ENCODE data around the gene SPRED3. TPM values are rescaled to one million over a fixed set of nuclear protein-coding genes. Genes with fewer than 3 reads are reported as not detected.

The SPRED3 gene
- polyA plus RNA-seq, 1 donor from 2014 or later: 4.9 TPM

GRCh38 chr19:38351865-38352395, 36.6 kb upstream of the SPRED3 start:
- Histone ChIP-seq H3K4me3 (ENCODE audit: low read length) (no peak overlapping the region), H3K27ac (ENCODE audit: low read length) (no peak overlapping the region), H3F3A (ENCODE audit: insufficient read depth, low read length, poor library complexity, severe bottlenecking) (no peaks in the 10 kb centered on the region), H3K9ac (ENCODE audit: low read length) (no peak overlapping the region), H3K27me3 (ENCODE audit: insufficient read depth, low read depth, low read length) (no peaks in the 10 kb centered on the region), H2AFZ (ENCODE audit: low read depth, low read length) (no peak overlapping the region), H3K9me2 (ENCODE audit: insufficient read depth, low read length) (no peaks in the 10 kb centered on the region), H3K9me3 (ENCODE audit: low read length) (no peaks in the 10 kb centered on the region), H4K20me1 (ENCODE audit: insufficient read depth) (no peaks in the 10 kb centered on the region), H3K36me3 (ENCODE audit: insufficient read depth, low read length) (no peaks in the 10 kb centered on the region), H3K79me2 (replicated peaks; ENCODE audit: insufficient read depth, low read length) (no peaks in the 10 kb centered on the region), H3K4me2 (ENCODE audit: low read length) (no peak overlapping the region)
- TF ChIP-seq SMC3 (conservative IDR thresholded peaks at IDR 0.05; ENCODE audit: poor library complexity): no peak
- TF ChIP-seq REST (IDR thresholded peaks at IDR 0.05; ENCODE audit: borderline replicate concordance): no peak
- no peak for TF ChIP-seq POLR2AphosphoS5 (IDR thresholded peaks at IDR 0.05)

GRCh38 chr19:38352611-38353010, 35.9 kb upstream of the SPRED3 start:
- Histone ChIP-seq H3K9me3 (ENCODE audit: low read length) (no peaks in the 10 kb centered on the region), H4K20me1 (ENCODE audit: insufficient read depth) (no peaks in the 10 kb centered on the region), H3K27me3 (ENCODE audit: insufficient read depth, low read depth, low read length) (no peaks in the 10 kb centered on the region), H3K9me2 (ENCODE audit: insufficient read depth, low read length) (no peaks in the 10 kb centered on the region), H3K4me3 (ENCODE audit: low read length) (no peak overlapping the region), H3K9ac (ENCODE audit: low read length) (no peak overlapping the region), H3K27ac (ENCODE audit: low read length) (no peak overlapping the region), H3K79me2 (replicated peaks; ENCODE audit: insufficient read depth, low read length) (no peaks in the 10 kb centered on the region), H3K36me3 (ENCODE audit: insufficient read depth, low read length) (no peaks in the 10 kb centered on the region), H3F3A (ENCODE audit: insufficient read depth, low read length, poor library complexity, severe bottlenecking) (no peaks in the 10 kb centered on the region), H2AFZ (ENCODE audit: low read depth, low read length) (no peak overlapping the region), H3K4me2 (ENCODE audit: low read length) (no peak overlapping the region)
- TF ChIP-seq MXI1 (conservative IDR thresholded peaks at IDR 0.05; ENCODE audit: poor library complexity, severe bottlenecking) (no peak), TAF1 (IDR thresholded peaks at IDR 0.05; ENCODE audit: low read depth) (no peak), CTCF (IDR thresholded peaks at IDR 0.05; ENCODE audit: poor library complexity, severe bottlenecking) (no peak), SMC3 (conservative IDR thresholded peaks at IDR 0.05; ENCODE audit: poor library complexity) (no peak), REST (IDR thresholded peaks at IDR 0.05; ENCODE audit: borderline replicate concordance) (no peak), RAD21 (conservative IDR thresholded peaks at IDR 0.05) (no peak), EP300 (conservative IDR thresholded peaks at IDR 0.05; ENCODE audit: poor library complexity, severe bottlenecking) (no peak), EZH2 (IDR thresholded peaks at IDR 0.05; ENCODE audit: borderline replicate concordance, insufficient read depth, low read length, poor library complexity, severe bottlenecking) (no peak), POLR2AphosphoS5 (IDR thresholded peaks at IDR 0.05) (no peak)

Measured in neural cell (in vitro differentiated cells).